GM18519 (cell line): Measurements from ENCODE around the gene PRDX5.

Source experiments
- ATAC-seq: cut with Tn5 transposase; IDR thresholded peaks from one replicate; pipeline ENCODE4 v1.9.1; 2021; ENCODE audit warnings: mild to moderate bottlenecking, moderate library complexity; ENCODE audit not compliant: unreplicated experiment, low FRiP score

Gene PRDX5

GRCh38 chr11:64358907-64359711, 41.2 kb downstream of the PRDX5 start, which contains the start of gene RPS6KA4:
TSS of gene RPS6KA4 (plus strand) at chr11:64359162. CDS start at chr11:64359236, 74 bp downstream.
- ATAC-seq, result no peak

GRCh38 chr11:64359712-64360445, 42.0 kb downstream of the PRDX5 start:
- no peak for ATAC-seq

GRCh38 chr11:64360448-64360921, 42.6 kb downstream of the PRDX5 start:
- no peak for ATAC-seq

- no peak for ATAC-seq
Measured at GRCh38 chr11:64361659-64362058, 43.7 kb downstream of the PRDX5 start.

GRCh38 chr11:64362339-64362738, 44.4 kb downstream of the PRDX5 start:
- no peak for ATAC-seq

GRCh38 chr11:64364435-64364834, 46.5 kb downstream of the PRDX5 start:
- ATAC-seq, result no peak

GRCh38 chr11:64364911-64365310, 47.0 kb downstream of the PRDX5 start:
- ATAC-seq, result no peak

- ATAC-seq, result no peak
Measured at GRCh38 chr11:64366751-64367150, 48.8 kb downstream of the PRDX5 start.

- no peak for ATAC-seq
Measured at GRCh38 chr11:64367931-64368672, 50.2 kb downstream of the PRDX5 start.

GRCh38 chr11:64368673-64369074, 50.8 kb downstream of the PRDX5 start:
- ATAC-seq, result no peak

- ATAC-seq, result no peak
Measured at GRCh38 chr11:64369440-64370421, 51.8 kb downstream of the PRDX5 start.

GRCh38 chr11:64371201-64371600, 53.3 kb downstream of the PRDX5 start:
- no peak for ATAC-seq
